Ecto neural progenitor cell (in vitro differentiated cells): ENCODE measurements around the gene SIRT1.
"Not testable (repeated sequence)": the region's sequence is repeated elsewhere in the genome, so short reads cannot be mapped to it uniquely, and the experiment has no call there.

Source experiments
- DNase-seq: peaks from one replicate; pipeline ENCODE4 v3.0.0-alpha.2; 2018; ENCODE audit warnings: low spot score

Gene SIRT1

GRCh38 chr10:67965456-67965855 is 81.0 kb downstream of the SIRT1 start:
- DNase-seq = no peak

- not testable (repeated sequence) for DNase-seq
These were observed 81.6 kb downstream of the SIRT1 start for GRCh38 chr10:67966035-67966434.
